GM21786 (cell line): ENCODE results near the gene NDUFA7.
"Not testable (repeated sequence)": the region's sequence is repeated elsewhere in the genome, so short reads cannot be mapped to it uniquely, and the experiment has no call there.

ENCODE experiments used
- ATAC-seq: cut with Tn5 transposase; IDR thresholded peaks from one replicate; pipeline ENCODE4 v1.9.1; 2021; ENCODE audit not compliant: unreplicated experiment

Gene NDUFA7

DNA sequence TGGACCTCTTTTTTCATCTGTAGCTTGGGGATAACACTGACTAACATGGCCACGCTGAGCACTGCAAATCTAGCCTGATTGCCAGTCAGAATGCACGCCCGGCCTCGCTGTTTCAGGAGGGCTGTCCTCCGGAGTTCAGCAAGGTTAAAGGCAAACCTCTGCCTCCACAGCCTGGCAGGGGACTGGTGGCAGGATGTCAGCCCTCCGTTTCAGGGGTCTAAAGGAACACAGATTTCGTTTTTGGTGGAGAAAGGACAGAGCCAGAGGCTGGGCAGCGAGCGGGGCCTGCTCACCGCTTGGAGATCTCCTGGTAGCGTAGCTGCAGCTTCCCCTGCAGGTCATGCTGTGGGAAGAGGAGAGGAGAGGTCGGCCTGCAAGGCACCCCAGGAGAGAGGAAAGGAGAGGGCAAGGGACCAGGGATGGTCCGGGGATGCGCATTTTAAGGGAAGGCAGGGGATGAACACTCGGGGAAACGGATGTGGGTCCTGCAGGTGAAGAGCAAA, 560 bp downstream of the NDUFA7 start:
- no peak for ATAC-seq

DNA sequence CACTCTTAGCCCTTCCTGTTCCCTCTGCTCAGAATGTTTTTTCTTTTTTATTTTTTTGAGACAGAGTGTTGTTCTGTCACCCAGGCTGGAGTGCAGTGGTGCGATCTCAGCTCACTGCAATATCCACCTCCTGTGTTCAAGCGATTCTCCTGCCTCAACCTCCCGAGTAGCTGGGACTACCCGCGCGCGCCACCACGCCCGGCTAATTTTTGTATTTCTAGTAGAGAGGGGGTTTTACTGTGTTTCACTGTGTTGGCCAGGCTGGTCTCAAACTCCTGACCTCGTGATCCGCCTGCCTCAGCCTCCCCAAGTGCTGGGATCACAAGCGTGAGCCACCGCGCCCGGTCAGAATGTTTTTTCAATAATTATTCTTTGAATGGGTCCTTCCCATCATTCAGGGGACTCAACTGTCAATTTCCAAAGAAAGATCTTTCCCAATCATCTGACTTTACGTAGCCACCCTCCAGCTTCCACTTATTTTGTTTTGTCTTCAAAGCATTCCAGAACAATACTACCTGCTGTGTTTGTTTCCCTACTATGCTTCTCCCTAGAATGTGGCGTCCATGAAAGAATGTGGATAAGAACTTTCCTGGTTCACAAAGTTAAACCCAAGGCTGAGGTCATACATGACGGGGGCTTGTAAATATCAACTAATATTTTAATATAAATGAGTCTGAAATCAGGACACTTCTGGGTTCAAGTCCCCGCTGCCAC, 1.2 kb downstream of the NDUFA7 start:
- no peak for ATAC-seq

DNA sequence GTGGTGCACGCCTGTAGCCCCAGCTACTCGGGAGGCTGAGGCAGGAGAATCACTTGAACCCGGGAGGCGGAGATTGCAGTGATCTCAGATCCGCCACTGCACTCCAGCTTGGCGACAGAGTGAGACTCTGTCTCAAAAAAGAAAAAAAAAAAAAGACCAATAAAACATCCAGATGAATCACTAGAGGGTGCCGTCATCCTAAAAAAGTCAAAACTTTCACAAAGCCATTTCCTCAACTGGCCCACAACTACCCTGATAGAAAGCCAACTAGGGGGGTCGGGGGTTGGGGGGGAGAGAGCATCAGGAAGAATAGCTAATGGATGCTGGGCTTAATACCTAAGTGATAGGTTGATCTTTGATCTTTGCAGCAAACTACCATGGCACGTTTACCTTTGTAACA, 2.3 kb downstream of the NDUFA7 start:
- ATAC-seq: not testable (repeated sequence)

DNA sequence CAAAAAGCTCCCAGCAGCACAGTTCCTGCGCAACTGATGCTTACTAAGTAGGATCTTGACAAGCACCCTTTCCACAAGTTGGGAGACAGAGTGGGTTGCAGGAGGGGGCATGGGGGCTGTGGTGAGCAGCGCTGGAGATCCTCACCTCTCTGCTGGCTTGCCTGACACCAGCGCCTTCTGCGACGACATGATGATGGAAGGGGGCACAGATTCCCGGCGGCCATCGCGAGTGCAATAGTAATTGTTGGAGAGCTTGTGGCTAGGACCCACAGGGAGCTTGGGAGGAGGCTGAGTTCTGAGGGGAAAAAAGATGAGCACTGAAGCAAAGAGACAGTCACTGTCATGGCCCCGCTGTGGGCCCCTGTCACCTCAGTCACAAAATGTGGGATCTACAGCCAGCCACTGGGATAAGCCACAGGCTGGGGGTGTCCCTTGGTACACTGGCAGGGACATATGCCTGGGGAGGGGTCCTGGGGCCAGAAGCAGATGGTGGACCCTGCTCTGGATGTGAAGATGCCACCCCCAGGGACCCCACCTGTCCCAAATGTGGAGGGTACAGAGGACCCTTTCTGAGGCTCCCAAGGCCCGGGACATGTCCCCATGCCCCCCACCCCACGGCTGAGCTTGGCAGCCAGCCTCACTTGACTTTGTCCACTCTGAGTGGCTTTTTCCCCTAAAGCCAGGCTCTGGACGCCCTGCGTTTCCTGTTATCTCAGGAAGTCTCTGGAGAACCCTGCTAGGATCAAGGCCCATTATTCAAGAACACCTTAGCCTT, 4.6 kb downstream of the NDUFA7 start:
- ATAC-seq: no peak

DNA sequence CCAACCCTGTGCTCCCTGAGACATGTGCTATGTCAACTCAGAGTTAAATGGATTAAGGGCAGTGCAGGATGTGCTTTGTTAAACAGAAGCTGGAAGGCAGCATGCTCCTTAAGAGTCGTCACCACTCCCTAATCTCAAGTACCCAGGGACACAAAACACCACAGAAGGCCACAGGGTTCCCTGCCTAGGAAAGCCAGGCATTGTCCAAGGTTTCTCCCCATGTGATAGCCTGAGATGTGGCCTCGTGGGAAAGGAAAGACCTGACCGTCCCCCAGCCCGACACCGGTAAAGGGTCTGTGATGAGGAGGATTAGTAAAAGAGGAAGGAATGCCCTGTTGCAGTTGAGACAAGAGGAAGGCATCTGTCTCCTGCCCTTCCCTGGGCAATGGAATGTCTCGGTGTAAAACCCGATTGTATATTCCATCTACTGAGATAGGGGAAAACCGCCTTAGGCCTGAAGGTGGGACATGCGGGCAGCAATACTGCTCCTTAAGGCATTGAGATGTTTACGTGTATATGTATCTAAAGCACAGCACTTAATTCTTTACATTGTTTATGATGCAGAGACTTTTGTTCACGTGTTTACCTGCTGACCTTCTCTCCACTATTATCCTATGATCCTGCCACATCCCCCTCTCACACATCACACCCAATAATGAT, 6.1 kb downstream of the NDUFA7 start:
- not testable (repeated sequence) for ATAC-seq

DNA sequence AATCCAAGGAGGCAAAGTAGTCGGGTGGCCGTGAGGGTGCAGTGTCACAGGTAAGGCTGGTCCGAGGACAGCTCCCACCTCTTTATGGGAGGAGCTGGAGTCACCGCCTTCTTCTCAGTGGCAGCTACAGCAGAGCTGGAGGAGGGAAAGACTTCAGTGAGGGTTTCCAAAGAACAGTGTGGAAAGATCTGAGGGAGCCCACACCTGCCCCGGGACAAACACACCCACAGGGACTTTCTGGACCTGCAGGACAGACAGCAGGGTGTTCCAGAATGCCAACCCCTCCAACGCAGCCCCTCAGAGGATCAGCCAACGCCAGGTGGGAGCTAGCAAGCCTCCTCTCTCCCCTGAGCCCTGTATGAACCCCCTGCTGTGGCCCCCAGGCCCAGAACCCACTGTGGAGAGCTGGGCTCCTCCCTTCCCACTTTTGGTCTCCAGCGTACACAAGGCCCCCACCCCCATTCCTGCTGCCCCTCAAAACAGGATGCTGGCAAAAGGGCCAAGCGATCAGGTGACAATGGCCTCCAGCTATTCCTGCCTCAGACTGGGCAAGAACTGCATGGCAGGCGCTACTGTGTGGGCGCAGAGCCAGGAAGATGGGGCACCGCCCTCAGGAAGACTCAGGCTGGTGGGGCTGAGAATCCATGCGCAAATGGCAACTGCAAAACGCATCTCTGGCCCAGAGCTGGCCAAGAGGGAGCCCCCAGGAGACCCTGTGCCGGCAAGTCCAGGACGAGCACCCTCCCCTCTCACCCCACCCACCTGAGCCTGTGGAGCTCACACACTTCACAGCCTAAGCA, 9.5 kb downstream of the NDUFA7 start:
- no peak for ATAC-seq

DNA sequence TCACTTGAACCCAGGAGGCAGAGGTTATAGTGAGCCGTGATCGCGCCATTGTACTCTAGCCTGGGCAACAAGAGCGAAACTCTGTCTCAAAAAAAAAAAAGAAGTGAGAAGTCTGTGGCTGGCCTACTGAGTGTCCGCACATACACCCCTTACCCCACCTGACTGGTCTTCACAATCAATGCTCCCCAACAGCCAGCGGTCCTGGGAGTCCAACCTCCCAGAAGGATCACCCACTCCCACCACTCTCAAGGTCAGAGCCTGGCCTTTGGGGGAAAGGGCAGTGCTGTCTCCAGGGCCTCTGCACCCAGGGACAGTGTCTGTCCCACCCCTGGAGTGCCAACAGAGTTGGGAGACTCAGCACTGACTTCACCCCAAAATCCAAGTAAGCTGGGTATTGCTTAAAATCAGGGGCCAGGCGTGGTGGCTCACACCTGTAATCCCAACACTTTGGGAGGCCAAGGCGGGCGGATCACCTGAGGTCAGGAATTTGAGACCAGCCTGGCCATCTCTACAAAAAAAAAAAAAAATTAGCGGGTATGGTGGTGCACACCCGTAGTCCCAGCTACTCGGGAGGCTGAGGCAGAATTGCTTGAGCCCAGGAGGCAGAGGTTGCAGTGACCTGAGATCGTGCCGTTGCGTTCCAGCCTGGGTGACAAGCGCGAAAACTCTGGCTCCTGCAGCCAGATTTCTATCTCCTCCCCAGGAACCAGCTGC, 10.7 kb downstream of the NDUFA7 start:
- ATAC-seq: no peak

DNA sequence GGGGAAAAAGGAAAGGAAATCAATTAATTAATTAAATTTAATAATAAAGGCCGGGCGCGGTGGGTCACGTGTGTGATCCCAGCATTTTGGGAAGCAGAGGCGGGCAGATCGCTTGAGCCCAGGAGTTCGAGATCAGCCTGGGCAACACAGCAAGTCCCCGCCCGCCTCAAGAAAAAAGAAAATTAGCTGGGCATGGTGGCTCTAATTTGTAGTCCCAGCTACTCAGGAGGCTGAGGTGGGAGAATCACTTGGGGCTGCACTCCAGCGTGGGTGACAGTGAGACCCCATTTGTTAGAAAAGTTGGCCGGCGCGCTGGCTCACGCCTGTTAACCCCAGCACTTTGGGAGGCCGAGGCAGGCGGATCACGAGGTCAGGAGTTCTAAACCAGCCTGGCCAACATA, 12.3 kb downstream of the NDUFA7 start:
- no peak for ATAC-seq

DNA sequence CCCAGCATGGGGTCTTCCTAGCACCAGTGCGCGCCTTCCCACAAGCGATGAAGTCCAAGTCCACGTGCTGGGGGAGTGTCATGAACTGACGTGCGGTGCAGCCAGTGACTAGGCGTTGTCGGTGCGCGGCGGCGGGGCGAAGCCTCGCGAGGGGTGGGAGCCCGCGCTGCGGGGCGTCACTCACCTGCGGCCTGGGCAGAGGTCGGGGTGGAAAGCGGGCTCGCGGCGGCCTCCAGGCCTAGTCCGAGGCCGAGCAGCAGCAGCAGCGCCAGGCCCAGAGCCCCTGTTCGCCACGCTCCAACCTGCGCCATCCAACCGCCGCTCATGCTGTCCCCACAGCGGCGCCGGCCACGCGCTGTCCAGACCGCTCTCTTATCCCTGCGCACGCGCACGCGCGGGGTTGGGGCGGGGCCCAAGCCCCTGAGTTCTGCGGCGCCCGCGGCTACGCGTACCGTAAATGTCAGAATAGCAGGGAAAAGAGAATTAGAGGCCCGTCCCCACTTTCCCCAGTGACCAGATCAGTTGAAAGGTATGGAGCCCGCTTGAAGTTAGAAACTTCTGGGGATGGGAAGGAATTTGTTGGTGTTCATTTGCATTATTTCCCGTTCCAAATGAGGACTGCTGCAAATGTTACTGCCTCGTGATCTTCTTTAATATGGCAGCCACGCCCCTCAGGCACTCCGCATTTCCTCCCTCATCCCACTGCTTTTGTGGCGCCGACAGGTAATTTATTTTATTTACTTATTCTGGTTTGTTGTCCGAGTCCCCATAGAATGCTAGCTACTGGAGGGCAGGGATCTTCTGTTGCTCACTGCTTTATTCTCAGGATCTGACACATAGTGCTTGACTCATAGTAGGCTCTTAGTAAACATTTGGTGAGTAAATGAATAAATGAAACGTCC, 13.0 kb downstream of the NDUFA7 start, which contains the start of gene CD320:
Gene CD320 (minus strand): TSS at position 394 of the 902 bp plus-strand sequence. CDS start 68 bp downstream, at position 326.
- peak; percentile 71 for ATAC-seq

DNA sequence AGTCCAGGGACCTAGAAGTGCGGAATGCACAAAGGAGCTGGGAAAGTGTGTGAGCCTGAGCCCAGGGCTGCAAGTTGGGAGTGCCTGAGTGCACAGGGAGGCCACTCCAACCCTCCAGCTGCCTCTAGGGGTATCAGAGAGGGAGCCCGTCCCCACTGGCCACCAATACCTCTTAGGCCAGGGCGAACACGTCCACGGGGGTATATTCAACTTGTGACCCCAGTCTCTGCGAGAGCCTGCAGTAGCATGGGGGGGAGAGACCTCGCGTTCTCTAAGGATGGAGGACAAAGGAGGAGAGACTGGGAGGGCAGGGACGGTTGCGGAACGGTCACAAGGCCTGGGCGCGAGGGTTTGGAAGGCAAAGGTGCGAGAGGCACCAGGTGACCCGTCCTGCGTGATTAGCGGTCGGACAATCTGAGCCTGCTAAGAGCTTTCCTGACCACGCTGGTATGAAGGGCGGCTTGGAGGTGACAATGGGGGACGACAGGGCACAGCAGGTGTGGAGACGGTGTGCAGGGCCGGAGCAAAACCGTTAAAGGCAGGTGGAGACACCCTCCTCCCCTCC, 13.7 kb downstream of the NDUFA7 start:
- ATAC-seq: no peak

DNA sequence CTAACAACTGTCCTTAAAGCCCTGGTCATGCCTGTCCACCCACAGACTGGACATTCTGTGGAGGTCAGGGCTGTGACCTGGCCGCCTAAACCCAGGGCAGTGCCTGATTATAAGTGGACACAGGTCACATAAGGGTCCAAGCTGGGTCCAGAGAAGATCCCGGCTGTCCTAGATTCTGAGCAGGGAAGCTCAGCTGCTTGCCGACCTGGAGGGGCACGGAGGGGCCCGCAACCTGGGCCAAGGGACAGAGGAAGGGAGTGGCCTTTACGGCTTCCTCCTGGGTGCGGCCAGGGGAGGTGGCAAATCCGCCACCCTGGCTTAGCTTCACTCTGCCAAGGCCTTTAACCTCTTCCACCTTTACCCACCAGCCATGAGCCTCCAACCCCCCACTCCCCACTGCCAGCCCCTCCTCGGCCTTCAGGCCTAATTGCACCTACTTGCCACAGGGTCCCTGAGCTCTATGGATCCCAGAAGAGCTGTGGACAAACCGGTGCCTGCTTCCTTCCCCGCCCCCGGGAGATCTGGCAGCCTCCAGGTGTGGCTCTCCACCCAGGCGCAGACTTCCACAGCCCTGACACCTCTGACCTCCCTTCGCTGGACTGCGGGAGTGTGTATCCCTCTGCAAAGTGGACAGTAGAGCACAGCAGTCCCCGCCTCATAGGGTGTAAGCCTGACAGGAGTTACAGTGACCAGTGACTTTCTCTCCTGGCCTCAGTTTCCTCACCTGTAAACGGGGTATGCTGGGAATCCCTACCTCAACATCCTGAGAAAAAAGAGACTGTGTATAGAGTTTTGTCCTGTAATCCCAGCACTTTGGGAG, 14.7 kb downstream of the NDUFA7 start:
- no peak for ATAC-seq

DNA sequence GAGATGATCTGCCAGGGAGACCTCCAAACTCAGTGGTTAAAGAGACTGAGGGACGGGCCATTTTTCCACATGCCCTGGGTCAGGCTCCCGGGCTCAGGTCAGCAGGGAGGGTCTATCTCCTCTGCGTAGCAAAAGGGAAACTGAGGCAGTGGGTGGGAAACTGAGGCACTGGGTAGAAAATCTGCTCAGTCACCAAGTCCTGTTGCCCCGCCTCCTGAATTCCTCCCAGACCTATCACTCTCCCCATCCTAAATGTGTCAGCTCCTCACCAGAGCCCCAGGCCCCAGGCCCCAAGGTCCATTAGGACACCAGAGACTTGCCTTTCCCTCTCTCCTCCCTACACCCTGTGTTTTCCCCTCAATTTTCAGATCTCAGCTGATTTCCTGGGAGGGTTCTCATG, 15.4 kb downstream of the NDUFA7 start:
- ATAC-seq: no peak

DNA sequence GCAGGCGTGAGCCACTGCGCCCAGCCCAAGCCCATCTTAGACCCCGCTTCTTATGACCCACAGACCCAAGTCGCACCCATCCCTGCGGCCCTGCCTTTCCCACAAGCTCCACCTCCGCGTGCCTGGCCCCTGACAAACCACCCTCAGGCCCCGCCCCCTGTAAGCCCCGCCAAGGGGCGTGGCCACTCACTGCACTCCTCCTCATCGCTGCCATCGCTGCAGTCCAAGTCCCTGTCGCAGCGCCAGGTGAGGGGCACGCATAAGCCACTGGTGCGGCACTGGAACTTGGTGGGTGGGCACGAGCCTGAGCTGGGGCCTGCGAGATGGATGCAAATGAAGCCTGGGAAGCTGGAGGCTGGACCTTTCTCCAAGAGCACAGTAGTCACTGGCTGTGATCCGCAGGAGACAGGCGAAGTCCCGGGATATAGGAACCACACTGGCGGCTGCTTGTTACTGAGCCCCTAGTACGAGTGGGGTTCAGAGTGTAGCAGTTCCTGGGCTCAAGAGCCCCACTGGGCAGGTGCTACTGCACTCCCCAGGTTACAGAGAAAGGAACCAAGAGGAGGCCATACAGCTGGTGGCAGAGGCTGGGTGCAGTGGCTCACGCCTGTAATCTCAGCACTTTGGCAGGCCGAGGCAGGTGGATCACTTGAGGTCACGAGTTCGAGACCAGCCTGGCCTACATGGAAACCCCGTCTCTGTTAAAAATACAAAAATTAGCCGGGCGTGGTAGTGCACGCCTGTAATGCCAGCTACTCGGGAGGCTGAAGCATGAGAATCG, 16.1 kb downstream of the NDUFA7 start:
- ATAC-seq: no peak

DNA sequence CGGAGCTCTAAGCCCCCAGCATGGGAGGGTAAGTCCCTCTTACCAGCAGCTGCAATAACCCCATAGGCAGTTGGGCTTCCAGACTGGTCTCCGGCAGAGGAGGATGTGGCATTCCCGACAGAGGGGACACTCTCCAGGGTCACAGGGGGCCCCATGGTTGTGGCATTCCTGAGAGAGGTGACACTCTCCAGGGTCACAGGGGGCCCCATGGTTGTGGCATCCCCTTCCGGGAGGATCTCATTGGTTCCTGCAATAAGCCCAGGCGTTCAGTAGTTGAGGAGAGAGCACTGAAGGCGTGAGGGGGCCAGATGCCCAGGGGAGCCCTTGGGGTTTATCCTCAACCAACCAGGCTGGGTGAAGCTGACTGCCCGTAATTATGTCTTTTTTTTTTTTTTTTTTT, 18.4 kb downstream of the NDUFA7 start:
- no peak for ATAC-seq

DNA sequence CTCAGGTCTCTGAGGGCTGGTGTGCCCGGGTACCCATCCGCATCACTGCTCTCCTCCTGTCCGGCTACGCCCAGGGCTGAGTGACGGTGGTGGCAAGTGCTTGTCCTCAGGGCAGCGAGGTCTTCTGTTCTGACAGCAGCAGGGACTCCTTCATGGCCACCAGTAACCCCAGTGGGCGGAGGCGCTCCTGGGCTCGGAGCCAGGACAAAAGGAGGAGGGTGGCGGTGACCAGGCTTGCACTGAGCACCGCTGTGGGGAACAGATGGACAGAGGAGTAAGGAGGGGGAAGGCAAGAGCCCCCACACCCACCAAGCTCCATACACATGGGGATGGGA, 18.9 kb downstream of the NDUFA7 start:
- ATAC-seq: no peak

DNA sequence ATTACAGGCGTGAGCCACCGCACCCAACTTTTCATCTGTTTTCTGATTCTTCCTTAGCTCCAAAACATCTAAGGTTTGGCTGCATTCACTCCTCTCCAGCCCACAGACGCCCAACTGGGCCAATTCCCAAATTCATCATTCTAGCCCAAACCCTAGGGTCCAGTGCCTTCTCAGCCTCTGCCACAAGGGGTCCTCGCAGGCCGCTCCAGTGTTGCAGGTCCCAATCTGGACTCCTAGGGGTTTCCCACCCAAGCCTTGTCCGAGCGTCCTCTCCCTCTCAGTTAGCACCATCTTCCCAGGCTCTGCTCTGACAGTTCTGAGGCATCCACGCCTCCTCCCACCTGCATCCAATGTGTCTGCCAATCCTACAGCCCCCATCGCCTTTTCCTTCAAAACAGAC, 29.8 kb downstream of the NDUFA7 start:
- ATAC-seq: not testable (repeated sequence)

DNA sequence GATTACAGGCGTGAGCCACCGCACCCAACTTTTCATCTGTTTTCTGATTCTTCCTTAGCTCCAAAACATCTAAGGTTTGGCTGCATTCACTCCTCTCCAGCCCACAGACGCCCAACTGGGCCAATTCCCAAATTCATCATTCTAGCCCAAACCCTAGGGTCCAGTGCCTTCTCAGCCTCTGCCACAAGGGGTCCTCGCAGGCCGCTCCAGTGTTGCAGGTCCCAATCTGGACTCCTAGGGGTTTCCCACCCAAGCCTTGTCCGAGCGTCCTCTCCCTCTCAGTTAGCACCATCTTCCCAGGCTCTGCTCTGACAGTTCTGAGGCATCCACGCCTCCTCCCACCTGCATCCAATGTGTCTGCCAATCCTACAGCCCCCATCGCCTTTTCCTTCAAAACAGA, 44.7 kb downstream of the NDUFA7 start:
- not testable (repeated sequence) for ATAC-seq
